ENCODE results near the gene SLC13A4.

Gene SLC13A4

GRCh38 chr7:135682191-135682590 is 45.8 kb downstream of the SLC13A4 start:
- ChIA-PET POLR2A (no interaction called here), CTCF (interaction anchor here (0.6 to 8.0 kb wide), 6 partner anchors 9 to 408 kb away, joined by 3 to 61 read pairs (median 3); partner anchors contain the start of gene STMP1)
- no peak for TF ChIP-seq CTCF (IDR thresholded peaks at IDR 0.05; ENCODE audit: control extremely low read depth, extremely low read depth, low read depth, missing control alignments)
- DNase-seq (ENCODE audit: extremely low spot score): no peak

DNA sequence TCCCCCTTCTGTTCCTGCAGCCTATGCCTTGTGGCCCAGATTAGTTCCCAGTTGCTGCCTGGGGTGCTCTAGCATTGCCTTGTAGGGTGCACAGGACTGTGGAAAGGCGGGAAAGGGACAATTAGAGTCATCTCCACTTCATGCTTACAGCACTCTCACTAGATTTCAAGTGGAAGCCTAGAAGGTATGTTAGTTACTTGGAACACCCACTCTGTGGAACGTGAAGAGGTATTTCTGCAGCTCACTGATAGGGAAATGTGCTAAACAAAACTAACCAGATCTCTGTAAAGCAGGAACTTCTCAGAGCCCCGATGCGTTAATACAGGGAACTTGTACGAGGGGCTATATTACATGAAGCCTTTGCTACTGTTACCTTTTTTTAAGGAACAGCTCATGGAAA is 46.2 kb downstream of the SLC13A4 start:
- TF ChIP-seq CTCF (IDR thresholded peaks at IDR 0.05; ENCODE audit: control extremely low read depth, extremely low read depth, low read depth, missing control alignments): no peak
- ChIA-PET CTCF (interaction anchor here (0.6 to 8.0 kb wide), 5 partner anchors 9 to 29 kb away, joined by 3 to 61 read pairs (median 3); partner anchors contain the start of gene STMP1), POLR2A (no interaction called here)
- no peak for DNase-seq (ENCODE audit: extremely low spot score)

- no peak for TF ChIP-seq CTCF (IDR thresholded peaks at IDR 0.05; ENCODE audit: control extremely low read depth, extremely low read depth, low read depth, missing control alignments)
- ChIA-PET CTCF (interaction anchor here (1.0 to 9.5 kb wide), 3 partner anchors 16 to 26 kb away, joined by 3 to 91 read pairs (median 3); partner anchors contain the start of gene STMP1), POLR2A (no interaction called here)
- no peak for DNase-seq (ENCODE audit: extremely low spot score)
Observed at GRCh38 chr7:135678612-135679575, 49.1 kb downstream of the SLC13A4 start.

DNA sequence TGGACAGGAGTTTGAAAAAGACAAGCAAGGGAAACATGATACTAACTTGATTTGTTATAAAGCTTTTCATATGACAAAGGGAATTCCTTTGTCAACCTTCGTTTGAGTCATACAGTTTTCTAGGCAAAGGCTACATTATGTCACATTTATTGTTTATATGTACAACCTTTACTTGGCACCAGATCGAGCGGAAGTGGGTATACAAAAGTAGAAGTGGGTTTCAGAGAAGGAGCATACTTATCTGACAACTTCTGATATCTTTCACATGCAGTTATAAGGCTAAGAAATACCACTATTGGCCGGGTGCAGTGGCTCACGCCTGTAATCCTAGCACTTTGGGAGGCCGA is 54.7 kb downstream of the SLC13A4 start:
- CTCF ChIA-PET: interaction anchor here (1.0 to 9.5 kb wide), 17 partner anchors 11 to 460 kb away, joined by 3 to 91 read pairs (median 5); partner anchors contain the start of genes SLC13A4 and STMP1
- no peak for TF ChIP-seq CTCF (IDR thresholded peaks at IDR 0.05; ENCODE audit: control extremely low read depth, extremely low read depth, low read depth, missing control alignments)
- POLR2A ChIA-PET: no interaction called here
- DNase-seq (ENCODE audit: extremely low spot score): no peak

DNA sequence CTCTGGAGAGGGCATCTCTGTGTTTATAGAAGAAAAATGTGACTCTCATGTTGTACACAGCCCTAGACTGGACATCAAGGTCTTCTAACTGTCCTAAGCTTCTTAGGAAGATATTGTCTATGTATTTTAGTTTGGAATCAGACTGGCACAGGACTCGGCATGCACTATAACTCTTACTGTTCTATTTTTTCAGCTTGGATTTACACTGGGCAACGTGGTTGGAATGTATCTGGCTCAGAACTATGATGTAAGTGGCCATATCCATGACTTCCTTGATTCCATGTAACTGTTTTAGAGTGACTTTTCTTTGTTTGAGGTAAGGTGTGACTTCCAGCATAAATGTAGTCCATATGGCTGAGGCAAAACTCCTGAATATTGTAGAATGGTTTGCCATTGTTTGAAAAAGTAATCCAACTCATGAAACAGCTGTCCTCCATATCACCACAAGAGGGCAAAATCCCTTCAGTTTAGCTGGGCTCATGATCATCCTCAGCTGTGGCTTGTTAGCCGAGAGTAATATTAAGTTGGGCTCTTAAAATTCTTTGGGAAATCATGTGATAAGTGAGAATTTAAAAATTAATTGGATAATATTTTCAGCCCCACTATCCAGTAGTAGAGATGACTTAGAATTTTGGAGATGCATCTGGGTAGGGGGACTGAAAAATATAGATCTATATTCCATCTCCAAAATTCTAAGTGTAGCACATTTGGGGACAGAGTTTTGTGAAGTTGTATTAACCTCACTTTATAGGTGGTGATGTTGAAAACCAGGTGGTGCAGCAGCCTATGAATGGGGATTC is 55.2 kb downstream of the SLC13A4 start:
- DNase-seq (ENCODE audit: extremely low spot score): peak; percentile 45
- ChIA-PET CTCF (interaction anchor here (0.9 to 9.5 kb wide), 21 partner anchors 11 to 459 kb away, joined by 3 to 91 read pairs (median 4); partner anchors contain the start of gene STMP1), POLR2A (no interaction called here)
- peak; percentile 58 for TF ChIP-seq CTCF (IDR thresholded peaks at IDR 0.05; ENCODE audit: control extremely low read depth, extremely low read depth, low read depth, missing control alignments)

GRCh38 chr7:135670179-135670578 is 57.8 kb downstream of the SLC13A4 start:
- no peak for TF ChIP-seq CTCF (IDR thresholded peaks at IDR 0.05; ENCODE audit: control extremely low read depth, extremely low read depth, low read depth, missing control alignments)
- ChIA-PET CTCF (interaction anchor here (0.6 to 9.5 kb wide), 5 partner anchors 8 to 51 kb away, joined by 3 to 91 read pairs (median 28); partner anchors contain the start of gene STMP1), POLR2A (no interaction called here)
- no peak for DNase-seq (ENCODE audit: extremely low spot score)

Measured in GM10248 (cell line).